C1 segment of cervical spinal cord (tissue), 14 donors: Measurements from ENCODE around the gene GPLD1.

Experiments
- DNase-seq, 14 donors: peaks; one replicate each; lab custom pipeline; 2025; lab: John Stamatoyannopoulos, UW

Gene GPLD1

DNA sequence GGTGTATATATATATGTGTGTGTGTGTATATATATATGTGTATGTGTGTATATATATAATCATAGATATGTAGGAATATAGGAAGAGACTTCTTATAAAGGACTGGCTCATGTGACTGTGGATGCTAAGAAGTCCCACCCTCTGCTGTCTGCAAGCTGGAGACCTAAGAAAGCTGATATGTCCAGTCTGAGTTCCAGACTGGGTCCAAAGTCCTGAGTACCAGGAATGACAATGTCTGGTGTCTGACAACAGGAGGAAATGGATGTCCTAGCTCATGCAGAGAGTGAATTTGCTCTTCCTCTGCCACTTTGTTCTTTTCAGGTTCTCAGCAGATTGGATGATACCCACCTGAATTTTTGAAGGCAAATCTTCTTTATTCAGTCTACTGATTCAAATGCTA, 12.5 kb upstream of the GPLD1 start:
- DNase-seq: no peak

DNA sequence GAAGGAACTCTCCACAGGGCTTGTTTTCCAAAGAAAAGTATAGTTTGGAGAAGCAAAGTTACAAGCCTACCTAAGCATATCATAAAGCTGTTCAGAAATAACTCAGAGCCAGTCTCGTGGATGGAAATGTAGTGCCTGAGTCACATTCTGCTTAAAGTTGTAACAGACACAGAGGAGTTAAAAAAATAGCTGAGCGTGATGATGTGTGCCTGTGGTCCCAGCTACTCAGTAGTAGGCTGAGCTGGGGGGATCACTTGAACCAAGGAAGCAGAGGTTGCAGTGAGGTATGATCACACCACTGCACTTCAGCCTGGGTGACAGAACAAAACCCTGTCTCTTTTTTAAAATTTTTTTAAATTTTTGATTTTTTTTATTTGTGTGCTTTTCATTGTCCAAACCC, 12.0 kb upstream of the GPLD1 start:
- DNase-seq: no peak

DNA sequence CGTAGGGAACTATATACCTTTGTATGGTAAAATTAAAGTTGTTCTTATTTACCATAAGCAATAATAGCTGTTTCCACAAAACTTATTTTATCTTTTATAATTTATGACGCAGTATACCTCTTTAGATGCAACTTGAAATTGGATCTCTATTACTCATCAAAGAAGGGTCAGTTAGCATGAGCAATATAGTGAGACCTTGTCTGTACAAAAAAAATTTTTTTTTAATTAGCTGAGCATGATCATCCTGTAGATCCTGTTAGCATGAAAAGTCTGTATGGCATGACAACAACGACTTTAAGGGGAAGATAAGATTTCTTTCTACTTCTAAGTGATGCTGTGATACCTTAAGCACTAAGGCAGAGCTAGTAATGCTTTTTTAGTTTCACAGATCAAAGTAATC, 11.3 kb upstream of the GPLD1 start:
- no peak for DNase-seq

DNA sequence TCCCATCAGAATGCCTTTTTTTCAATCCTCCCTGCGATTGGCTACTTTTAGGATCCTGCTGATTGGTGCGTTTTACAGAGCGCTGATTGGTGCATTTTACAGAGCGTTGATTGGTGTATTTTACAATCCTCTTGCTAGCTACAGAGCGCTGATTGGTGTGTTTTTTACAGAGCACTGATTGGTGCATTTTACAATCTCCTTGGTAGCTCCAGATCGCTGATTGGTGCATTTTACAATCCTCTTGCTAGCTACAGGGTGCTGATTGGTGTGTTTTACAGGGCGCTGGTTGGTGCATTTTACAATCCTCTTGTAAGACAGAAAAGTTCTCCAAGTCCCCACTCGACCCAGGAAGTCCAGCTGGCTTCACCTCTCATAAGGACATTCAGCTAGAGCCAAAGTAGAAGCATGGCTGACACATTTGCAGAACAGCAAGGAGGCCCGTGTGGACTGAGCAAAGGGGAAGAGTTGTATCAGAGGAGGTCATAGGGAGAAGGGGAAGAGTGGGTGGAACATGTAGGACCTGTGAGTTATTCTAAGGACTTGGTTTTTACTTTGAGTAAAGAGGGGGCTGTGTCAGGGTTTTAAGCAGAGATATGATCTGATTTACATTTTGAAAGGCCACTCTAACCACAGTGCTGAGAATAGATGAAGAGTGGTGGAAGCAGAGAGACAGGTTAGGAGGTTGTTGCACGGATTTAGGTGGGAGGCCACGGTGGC, 8.0 kb upstream of the GPLD1 start:
- DNase-seq: no peak

DNA sequence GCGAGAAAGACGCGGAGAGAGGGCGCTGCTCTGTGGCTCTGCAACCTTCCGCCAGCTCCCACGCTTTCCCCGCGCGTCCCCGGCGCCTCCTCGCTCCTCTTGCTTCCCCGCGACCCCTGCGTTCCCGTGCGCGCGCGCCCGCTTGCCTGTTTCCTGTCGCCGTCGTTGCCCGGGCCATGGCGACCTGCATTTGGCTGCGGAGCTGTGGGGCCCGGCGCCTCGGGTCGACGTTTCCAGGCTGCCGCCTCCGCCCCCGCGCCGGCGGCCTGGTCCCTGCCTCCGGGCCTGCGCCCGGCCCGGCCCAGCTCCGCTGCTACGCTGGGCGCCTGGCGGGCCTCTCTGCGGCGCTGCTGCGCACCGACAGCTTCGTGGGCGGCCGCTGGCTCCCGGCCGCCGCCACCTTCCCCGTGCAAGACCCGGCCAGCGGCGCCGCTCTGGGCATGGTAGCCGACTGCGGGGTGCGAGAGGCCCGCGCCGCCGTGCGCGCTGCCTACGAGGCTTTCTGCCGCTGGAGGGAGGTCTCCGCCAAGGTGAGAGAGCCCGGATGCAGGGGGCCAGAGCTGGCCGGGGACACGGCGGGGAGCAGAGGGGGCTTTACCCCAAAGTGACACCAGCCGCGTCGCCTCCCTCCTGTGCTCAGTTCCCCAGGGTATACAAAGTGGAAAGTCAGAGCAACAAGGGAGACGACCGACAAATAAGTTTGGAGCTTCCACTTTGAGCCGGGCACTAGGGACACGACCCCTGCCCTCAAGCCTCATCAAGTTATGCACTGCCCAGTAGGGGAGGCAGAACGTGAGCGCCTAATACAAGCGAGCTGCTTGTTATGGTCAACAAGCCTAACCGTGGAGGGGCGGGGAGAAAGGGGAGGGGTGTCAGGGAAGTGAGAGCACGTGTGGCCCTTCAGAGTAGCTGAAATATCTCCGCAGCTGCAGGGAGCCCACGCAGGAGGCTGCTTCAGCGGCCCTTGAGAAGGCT, 5.7 kb upstream of the GPLD1 start, which contains the start of gene ALDH5A1:
TSS of gene ALDH5A1 (plus strand) at position 149 of the 975 bp plus-strand sequence. CDS start at position 177, 28 bp downstream.
- peak in 13 of 14 donors; percentile 12 to 71 (median 46) for DNase-seq

DNA sequence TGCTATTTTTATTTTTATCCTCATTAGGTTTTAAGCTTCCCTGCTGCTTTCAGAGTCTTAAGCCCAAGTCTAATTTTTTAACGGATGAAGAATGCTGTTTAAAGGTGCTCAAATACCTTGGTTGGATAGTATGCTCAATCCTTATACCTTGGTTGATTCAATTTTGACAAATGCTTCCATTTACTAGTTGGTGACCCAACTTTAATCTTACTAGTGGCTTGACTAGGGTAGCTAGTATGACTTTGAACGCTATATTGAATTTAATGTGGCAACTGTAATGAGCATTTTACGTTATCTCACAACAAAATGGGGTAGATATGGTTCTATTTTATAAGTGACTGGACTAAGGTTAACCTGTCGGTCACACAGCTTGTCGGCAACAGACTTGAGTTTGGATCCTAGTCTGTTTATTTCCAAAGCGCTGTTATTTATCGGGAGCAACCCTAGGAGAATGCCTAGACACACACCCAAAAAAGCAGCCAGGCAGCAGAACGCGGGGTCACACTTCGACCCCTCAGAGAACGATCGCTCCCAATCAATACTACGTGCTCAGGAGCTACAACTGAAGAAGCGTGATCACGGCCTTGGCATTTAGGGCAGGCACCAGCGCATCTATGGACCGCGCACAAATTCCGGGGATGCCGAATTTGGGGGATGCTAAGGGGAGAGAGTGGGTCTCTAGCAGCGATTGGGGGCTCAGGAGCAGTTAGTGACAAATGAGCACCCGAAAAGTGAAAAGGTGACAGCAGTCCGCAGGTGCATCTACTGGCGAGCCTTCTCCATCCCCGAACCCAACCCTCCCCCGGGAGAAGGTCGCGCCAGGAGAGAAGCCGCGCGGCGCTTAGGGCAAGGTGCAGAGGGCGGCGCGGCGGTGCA, 4.8 kb upstream of the GPLD1 start:
- peak in 1 of 14 donors; percentile 70 for DNase-seq

DNA sequence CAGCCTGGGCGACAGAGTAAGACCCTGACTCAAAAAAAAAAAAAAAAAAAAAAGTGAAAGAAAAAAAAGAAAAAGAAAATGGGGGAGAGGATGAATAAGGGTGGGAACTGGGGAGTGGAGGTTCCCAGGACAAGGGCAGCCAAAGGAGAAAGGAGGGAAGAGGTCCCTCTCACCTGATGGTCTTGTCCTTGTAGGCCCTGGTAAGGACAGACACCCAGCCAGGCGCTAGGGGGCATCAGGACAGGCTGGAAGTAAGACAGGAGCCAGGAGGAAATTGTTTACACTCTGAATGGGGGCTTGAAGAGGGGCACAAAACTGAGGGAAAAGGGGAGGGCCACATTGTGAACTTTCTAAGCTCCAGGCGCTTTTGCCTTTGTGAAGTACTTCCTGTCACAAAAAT, 3.1 kb upstream of the GPLD1 start:
- DNase-seq: no peak

DNA sequence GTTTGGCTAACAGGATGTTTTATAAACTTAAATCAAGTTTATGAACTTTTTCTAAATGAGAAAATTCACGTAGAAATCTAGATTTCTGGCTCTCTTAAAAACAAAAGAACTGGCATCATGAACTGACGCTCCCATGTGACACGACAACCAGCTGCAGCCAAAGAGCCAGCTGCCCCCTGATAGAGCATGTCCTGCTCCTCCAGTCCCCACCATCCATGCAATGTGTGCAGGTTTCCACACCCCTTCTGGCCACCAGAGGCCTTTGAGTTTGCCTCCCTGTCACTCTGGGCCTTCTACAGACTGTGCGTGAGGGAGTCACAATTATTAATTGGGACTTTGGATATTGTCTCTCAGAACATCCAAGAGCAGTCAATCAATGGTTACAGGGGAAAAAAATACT, 1.6 kb upstream of the GPLD1 start:
- no peak for DNase-seq

DNA sequence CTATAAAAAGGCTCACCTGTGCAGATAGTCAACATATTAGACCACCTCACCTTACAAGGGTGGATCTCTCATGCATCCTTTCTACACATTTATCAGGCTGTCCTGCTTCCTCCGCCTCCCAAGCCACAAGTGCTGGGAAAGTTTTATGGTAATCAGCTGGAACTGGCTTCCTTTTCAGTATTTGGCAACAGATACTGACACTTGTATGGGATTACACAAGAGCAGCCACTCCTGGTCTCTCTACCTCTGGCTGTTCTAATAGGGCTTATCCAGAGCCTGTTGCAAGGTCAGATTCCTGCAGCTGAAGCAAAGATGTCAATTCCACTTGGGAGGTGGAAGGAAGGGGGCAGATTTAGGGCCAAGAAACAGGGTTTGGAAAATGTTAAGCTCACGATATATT, 503 bp upstream of the GPLD1 start:
- DNase-seq: no peak

DNA sequence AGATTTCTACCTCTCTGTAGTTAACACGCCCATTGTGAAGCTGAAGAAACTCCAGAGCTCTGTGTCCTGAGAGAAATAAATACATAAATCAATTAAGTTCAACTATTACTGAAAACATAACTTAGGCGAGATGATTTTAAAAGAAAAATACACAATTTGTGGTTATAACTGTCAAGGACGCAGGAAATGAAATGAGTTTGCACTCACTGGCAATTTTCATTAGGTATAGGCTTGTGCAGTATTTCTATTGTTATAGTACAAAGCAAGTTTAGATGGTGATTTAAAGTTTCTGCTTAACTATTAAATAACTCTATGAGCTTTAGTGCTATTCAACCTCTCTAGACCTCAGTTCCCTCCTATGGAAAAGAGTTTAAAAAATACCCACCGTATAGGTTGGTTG, 3.3 kb downstream of the GPLD1 start:
- no peak for DNase-seq

DNA sequence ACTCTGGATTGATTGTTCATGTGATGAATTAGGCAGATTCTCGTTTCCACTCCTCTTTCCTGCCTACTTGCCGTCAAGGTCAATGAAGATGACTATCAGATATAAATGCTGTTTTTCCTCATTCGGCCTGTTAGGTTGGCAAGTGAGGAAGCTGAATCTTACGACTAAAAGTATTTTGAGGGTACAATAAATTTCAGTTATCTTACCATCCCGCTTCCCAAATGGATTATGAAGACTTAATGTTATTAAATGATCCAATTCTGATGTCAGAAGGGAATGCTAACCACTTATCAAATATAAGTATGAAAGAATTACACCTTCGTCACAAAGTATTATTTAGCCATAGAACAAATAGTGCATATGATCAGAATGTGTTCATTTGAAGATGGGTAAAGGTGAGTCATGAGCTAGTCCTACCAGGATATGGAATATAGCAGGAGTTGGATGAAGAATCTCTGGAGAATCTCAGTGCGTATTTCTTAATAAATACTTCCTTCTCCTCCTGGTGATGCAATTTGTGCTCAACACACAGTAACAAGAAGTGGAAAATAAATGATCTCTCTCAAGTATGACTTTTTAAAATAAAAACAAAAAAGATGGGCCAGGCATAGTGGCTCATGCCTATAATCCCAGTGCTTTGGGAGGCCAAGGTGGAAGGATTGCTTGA, 4.6 kb downstream of the GPLD1 start:
- DNase-seq: no peak

DNA sequence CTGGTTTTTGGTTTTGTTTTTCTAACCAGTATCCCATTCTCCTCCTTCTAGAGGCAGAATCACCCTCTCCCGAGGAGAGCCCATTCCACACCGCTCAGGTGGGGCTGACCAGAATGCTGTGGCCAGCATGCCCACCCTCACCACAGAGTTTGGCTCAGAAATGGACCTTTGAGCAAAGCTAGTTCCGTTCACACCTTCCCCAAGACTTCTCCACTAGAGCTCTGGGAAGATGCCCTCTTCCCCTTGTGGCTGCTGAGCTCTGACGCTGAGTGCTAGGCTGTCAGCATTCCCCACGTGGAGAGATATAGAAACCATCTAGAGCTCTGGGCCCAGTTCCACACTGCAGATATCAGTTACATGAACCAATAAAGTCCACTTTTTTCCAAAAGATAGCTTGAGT, 7.9 kb downstream of the GPLD1 start:
- DNase-seq: no peak

DNA sequence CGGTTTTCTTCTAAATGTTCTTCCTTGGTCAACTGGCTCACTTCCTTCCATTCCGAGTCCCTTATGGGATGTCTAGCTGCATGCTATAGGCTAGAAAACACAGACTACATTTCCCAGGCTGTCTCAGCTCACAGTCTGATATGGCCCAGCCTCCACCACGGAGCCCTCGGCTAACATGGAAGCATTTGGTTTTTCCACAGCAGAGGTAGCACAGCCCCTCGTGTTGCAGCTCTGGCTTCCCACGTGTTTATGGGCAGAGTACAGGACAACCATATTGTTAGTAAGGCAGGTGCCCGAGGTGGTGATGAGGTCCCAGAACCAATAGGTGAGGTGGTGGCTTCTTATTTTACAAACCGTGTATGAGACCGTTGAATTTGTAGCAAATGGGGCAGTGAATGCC, 8.7 kb downstream of the GPLD1 start:
- no peak for DNase-seq

DNA sequence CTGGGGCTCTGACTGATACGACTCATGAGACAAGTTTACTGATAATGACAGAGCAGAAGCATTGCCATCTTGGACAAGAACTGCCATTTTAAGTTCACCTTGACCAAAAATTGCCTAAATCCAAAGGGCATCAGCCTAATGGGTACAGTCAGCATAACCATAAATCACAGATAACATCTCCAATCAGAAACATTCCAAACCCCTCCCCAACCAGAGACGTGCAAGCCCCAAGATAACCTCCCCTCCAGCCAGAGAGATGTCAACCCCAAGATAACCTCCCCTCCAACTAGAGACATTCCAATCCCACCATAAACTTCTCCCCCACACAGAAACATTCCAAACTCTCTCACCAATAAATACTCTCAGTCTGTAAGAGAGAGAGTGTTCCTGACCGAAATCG, 10.5 kb downstream of the GPLD1 start:
- DNase-seq: no peak

DNA sequence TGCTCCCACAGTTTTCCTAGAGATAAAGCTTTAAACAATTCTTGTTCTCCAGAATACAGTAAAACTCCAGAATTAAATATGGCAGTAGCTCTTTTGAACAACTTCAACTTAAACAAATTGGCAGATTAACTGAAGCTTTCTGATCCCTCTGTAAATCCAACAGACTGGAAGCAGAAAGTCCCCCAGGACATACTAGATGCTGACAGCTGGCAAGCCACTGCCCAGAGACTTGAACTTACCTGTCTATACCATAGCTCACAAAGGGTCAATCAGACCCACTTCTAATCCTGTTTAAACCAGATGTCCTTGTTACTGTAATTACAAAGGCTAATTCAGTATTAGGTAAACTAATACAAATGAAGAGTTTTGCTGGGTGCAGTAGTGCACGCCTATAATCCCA, 12.3 kb downstream of the GPLD1 start:
- no peak for DNase-seq

DNA sequence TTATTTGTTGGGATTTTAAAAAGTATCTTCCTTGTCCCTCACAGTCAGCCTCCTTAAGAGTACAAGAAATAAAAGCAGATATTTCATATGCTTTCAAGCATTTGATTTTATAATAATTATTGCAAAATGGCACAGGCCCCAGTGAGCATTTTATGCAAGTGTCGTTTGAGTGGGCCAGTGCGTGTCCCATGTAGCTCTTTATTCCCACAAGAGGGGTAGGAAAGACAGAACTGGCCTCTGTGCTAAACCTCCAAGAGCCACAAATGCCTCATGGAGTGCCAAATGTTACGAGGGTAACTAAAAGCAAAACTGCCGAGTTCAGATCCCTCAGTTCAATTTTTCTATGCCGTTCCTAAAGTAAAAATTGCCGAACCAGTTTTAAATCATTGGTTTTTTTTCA, 12.7 kb downstream of the GPLD1 start:
- no peak for DNase-seq

DNA sequence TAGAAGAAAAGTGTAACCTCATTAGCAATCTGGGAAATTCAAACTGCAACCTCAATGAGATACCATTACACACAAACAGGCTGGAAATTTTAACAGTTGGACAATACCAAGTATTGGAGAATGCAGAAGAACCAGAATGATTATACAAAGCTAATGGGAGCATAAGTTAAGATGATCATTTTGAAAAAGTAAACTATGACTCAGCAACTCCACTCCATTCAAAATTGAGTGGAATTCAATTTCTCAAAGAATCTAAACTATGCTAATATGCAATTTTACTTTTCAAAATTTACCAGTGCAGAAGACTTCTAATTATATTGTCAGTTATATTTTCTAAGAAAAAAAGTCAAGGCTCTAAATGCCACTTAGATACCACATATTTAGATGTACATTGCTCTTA, 17.2 kb downstream of the GPLD1 start:
- DNase-seq: no peak

DNA sequence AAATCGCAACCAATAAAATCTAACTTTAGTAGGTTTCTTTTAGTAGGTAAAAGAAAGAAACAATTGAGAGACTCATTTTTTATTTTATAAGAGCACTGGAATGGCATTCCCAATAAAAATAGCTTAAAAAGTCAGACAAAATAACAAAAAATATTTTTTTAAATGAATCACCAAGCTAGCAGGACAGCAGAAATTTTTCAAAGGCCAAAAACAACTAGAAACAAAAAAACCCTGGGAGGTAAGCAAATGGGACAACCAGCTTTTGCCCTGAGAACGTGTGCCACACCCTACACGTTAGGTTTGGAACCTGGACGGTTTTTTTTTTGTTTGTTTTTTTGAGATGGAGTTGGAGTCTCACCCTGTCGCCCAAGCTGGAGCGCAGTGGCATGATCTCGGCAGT, 19.6 kb downstream of the GPLD1 start:
- no peak for DNase-seq

DNA sequence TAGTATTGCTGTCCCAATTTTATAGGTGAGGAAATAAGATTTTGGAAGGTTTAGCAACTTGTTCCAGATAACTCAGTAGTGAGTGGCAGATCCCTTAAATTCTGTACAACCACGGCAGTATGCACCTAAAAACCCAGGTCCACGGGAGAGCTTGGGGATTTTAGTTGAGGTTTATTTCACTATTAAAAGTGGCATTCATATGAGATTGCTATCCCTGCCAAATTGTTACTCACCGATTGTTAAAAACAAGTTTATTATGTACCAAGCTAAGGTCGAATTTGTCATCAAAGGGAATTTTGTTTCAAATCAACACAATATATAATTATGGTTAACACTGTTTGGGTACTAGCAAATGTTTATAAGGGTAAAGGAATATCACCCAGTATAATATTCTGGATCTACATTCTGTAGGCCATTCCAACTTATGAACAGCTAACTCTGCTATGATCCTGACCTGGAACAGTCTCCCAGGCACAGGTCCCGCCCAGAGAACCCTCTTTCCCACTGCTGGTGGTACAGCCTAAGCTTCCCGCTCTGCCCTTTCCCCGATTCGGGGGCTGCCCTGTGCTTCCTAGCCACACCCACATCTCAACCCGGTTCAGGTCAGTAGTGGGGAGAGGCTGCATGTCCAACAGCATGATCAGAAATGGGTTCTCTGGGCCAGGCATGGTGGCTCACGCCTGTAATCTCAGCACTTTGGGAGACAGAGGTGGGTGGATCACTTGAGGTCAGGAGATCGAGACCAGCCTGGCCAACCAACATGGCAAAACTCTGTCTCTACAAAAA, 24.9 kb downstream of the GPLD1 start:
- DNase-seq: no peak

DNA sequence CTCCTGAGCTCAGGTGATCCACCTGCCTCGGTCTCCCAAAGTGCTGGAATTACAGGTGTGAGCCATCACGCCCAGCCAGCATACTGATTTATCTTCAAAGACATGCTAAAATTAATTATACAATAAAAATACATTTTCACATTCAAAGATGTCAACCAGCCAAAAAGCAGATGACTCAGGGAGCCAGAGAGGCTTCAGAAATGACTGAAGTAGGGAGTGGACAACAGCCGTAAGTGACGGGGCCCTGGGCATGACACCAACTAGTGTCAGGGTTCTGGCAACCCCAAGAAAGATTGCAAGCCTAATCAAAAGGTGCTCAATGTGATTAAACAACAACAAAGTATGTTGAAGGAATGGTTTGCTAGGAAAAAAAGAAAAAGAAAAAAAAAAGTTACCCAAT, 28.4 kb downstream of the GPLD1 start:
- DNase-seq: no peak
